ENCODE measurements around the gene TSC2.

Gene TSC2

DNA sequence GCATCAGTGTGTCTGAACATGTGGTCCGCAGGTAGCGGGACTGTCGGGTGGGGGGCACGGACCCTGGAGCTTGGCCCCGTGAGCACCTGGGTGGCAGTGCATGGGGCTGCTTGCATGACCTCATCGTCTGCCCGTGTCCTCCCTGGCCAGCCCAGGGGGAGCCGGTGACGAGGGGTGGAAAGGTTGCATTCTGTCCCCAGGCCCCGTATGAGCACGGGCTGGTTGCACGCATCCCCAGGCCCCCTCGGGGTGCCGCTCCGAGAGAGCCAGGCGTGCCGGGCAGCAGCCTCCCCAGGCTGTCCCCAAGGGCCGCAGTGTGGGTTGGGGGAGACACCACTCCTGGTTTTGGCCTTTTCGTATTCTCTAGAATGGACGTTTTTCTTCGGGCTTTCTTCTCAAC lies 29.9 kb downstream of the TSC2 start:
- in situ Hi-C loops (cut with HindIII; ENCODE audit: low pct_unique_long_range_greater_than_20kb, low sequenced_read_pairs) = no loop called here
- TF ChIP-seq JUND (IDR thresholded peaks at IDR 0.05; ENCODE audit: low read depth) = no peak

DNA sequence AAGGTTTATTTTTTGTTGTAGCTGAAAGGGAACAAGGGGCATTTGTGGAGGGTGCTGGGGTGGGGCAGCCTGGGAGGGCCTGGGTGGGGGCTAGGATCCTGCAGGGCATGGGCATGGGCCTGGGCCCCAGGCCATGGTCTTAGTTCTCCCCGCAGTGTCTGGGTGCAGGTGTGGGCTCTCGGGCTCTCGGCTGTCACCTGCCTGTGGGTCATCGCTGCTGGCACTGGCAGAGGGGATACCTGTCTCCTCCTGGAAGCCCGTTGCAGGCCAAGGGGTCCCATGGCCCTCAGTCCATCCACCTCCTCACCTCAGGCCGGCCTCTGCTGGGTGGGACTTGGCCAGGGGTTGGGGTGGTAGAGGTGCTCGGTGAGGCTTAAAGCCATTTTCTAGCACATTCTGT lies 30.3 kb downstream of the TSC2 start:
- no peak for TF ChIP-seq JUND (IDR thresholded peaks at IDR 0.05; ENCODE audit: low read depth)
- in situ Hi-C loops (cut with HindIII; ENCODE audit: low pct_unique_long_range_greater_than_20kb, low sequenced_read_pairs) = no loop called here
- no peak for DNase-seq (ENCODE audit: low read depth in 1 of 2, low spot score in 1 of 2)

More for the DNA sequence above, 29.9 kb downstream of the TSC2 start:
- DNase-seq (ENCODE audit: low read depth in 1 of 2, low spot score in 1 of 2) = no peak

DNA sequence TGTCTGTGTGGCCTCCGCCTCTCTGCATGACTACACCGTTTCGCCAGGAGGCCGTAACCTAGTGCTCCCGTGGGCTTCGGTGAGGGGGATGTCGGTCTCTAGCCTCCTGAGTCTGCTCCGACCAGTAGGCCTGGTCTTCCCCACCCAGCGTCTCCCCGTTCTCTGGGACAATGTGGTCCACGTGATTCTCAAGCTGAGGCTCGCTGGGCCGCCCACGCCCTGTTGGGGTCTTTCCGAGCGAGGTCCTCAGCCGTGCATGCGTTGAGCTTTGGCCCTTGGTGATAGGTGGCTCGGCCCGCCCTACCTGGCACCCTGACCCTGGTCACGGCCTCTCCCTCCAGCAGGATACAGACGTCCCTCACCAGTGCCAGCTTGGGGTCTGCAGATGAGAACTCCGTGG lies 30.9 kb downstream of the TSC2 start:
- TF ChIP-seq JUND (IDR thresholded peaks at IDR 0.05; ENCODE audit: low read depth) = no peak
- in situ Hi-C loops (cut with HindIII; ENCODE audit: low pct_unique_long_range_greater_than_20kb, low sequenced_read_pairs) = no loop called here
- no peak for DNase-seq (ENCODE audit: low read depth in 1 of 2, low spot score in 1 of 2)

- no peak for TF ChIP-seq JUND (IDR thresholded peaks at IDR 0.05; ENCODE audit: low read depth)
Observed at GRCh38 chr16:2079311-2079800, 31.6 kb downstream of the TSC2 start.

DNA sequence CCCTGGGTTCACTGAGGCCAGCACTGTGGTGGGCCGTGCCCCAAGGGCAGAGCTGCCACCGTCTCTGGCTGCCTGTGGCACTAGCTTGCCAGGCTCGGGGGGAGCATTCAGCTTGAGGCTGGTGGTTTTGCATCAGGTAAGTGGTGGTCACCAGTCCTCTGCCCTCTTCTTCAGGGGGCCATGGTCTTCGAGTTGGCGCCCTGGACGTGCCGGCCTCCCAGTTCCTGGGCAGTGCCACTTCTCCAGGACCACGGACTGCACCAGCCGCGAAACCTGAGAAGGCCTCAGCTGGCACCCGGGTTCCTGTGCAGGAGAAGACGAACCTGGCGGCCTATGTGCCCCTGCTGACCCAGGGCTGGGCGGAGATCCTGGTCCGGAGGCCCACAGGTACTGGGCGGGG lies 32.2 kb downstream of the TSC2 start:
- in situ Hi-C loops (cut with HindIII; ENCODE audit: low pct_unique_long_range_greater_than_20kb, low sequenced_read_pairs) = no loop called here
- no peak for DNase-seq (ENCODE audit: low read depth in 1 of 2, low spot score in 1 of 2)
- TF ChIP-seq JUND (IDR thresholded peaks at IDR 0.05; ENCODE audit: low read depth) = no peak

More at GRCh38 chr16:2079311-2079800, 31.6 kb downstream of the TSC2 start:
- in situ Hi-C loops (cut with HindIII; ENCODE audit: low pct_unique_long_range_greater_than_20kb, low sequenced_read_pairs) = no loop called here
- DNase-seq (ENCODE audit: low read depth in 1 of 2, low spot score in 1 of 2) = no peak

- TF ChIP-seq JUND (IDR thresholded peaks at IDR 0.05; ENCODE audit: low read depth) = no peak
- in situ Hi-C loops (cut with HindIII; ENCODE audit: low pct_unique_long_range_greater_than_20kb, low sequenced_read_pairs) = no loop called here
- no peak for DNase-seq (ENCODE audit: low read depth in 1 of 2, low spot score in 1 of 2)
Observed at GRCh38 chr16:2081201-2082084, 33.7 kb downstream of the TSC2 start.

DNA sequence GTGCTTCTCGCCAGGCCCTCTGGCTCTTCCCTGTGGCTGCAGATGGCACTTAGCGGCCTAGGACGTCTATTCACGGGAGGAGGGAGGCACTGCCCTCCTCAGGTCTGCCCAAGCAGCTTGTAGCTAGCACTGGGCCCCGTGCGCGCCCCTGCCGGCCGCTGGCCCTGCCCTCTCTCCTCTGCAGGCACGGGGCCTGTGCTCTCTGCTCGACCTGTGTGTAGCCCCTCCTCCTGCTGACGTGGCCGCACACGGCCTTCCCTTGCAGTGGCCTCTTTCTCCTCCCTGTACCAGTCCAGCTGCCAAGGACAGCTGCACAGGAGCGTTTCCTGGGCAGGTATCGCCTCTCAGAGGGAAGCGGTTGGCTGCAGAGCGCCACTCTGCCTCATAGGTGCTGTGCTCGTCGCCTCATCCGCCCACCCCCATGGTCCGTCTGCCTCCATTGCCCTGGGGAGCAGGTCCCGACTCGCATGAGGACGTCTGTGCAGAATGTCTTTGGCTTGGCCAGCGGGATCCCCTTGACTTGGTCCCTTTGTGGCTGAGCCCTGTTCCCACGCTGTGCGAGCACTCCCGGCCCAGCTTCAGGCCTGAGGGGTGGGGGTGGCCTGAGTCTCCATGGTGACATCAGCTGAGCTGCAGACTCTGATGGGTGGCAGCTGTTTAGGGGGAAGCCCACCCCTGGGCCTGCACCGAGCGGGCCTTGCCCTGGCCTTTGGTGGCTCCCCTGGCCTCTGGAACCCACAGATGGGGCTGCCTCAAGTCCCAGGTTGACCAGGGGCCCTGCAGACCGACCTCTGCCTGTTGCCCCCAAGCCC lies 34.6 kb downstream of the TSC2 start:
- no peak for TF ChIP-seq JUND (IDR thresholded peaks at IDR 0.05; ENCODE audit: low read depth)
- no peak for DNase-seq (ENCODE audit: low read depth in 1 of 2, low spot score in 1 of 2)
- in situ Hi-C loops (cut with HindIII; ENCODE audit: low pct_unique_long_range_greater_than_20kb, low sequenced_read_pairs) = no loop called here

DNA sequence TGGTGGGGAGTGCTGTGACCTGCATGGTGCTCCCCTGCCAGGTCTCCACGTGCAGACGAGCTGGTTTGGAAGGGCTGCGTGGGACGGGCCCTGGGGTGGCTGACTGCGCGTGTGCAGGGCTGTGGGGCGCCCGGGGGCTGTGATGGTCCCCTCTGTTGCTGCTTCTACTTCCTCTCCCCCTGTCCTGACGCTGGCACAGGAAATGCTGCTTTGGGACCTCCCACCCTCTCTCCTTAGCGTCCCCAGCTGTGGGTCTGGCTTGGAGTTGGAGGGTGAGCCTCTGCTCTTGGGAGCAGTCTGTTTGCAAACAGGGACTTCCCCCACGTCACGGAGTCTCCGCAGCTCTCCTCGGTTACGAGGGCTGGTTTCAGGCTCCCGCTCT lies 35.2 kb downstream of the TSC2 start:
- in situ Hi-C loops (cut with HindIII; ENCODE audit: low pct_unique_long_range_greater_than_20kb, low sequenced_read_pairs) = no loop called here
- TF ChIP-seq JUND (IDR thresholded peaks at IDR 0.05; ENCODE audit: low read depth) = no peak
- no peak for DNase-seq (ENCODE audit: low read depth in 1 of 2, low spot score in 1 of 2)

GRCh38 chr16:2083409-2083808 lies 35.6 kb downstream of the TSC2 start:
- DNase-seq (ENCODE audit: low read depth in 1 of 2, low spot score in 1 of 2) = no peak
- TF ChIP-seq JUND (IDR thresholded peaks at IDR 0.05; ENCODE audit: low read depth) = no peak
- in situ Hi-C loops (cut with HindIII; ENCODE audit: low pct_unique_long_range_greater_than_20kb, low sequenced_read_pairs) = no loop called here

DNA sequence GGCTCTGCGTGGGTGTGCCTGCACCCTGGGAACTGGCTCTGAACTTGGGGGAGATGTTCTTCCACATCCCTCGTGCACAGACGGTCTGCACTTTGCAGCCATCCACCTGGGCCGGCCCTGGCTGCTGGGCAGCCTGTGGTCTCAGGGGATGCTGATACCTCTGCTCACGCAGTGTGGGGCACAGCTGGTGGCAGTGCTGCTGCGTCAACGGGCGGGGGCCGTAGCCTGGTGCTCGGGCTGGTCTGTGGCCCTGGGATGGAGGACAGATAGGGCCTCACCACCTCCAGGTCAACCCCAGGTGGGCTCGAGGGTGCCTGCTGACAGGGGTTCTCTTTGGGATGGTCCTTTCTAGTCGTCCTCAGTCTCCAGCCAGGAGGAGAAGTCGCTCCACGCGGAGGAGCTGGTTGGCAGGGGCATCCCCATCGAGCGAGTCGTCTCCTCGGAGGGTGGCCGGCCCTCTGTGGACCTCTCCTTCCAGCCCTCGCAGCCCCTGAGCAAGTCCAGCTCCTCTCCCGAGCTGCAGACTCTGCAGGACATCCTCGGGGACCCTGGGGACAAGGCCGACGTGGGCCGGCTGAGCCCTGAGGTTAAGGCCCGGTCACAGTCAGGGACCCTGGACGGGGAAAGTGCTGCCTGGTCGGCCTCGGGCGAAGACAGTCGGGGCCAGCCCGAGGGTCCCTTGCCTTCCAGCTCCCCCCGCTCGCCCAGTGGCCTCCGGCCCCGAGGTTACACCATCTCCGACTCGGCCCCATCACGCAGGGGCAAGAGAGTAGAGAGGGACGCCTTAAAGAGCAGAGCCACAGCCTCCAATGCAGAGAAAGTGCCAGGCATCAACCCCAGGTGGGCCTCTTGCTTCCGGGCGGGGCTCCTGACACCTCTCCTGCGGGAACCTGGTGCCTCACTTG lies 36.3 kb downstream of the TSC2 start:
- in situ Hi-C loops (cut with HindIII; ENCODE audit: low pct_unique_long_range_greater_than_20kb, low sequenced_read_pairs) = no loop called here
- DNase-seq (ENCODE audit: low read depth in 1 of 2, low spot score in 1 of 2) = no peak
- TF ChIP-seq JUND (IDR thresholded peaks at IDR 0.05; ENCODE audit: low read depth) = no peak

- in situ Hi-C loops (cut with HindIII; ENCODE audit: low pct_unique_long_range_greater_than_20kb, low sequenced_read_pairs) = no loop called here
Observed at GRCh38 chr16:2084895-2085625, 37.3 kb downstream of the TSC2 start.

More at GRCh38 chr16:2084895-2085625, 37.3 kb downstream of the TSC2 start:
- TF ChIP-seq JUND (IDR thresholded peaks at IDR 0.05; ENCODE audit: low read depth) = no peak
- DNase-seq (ENCODE audit: low read depth in 1 of 2, low spot score in 1 of 2) = no peak

Data from T47D (cell line).